ENCODE results near the gene CERS4.
"Not testable (repeated sequence)": the region's sequence is repeated elsewhere in the genome, so short reads cannot be mapped to it uniquely, and the experiment has no call there.

Gene CERS4

GRCh38 chr19:8244442-8244841 lies 35.3 kb downstream of the CERS4 start:
- Histone ChIP-seq H3K36me3 (ENCODE audit: control insufficient read depth in 4 of 4, insufficient read depth in 4 of 4, low read length in 3 of 4) (peaks cover 0 to 9% (median 1%) of the 10 kb centered on the region in 4 experiments), H3K4me3 (ENCODE audit: control insufficient read depth in 1 of 7, extremely low read depth in 1 of 7, insufficient read depth in 4 of 7, low read depth in 2 of 7, low read length in 6 of 7) (no peak overlapping the region), H3K9me3 (ENCODE audit: control extremely low read depth in 1 of 5, control insufficient read depth in 4 of 5, insufficient read depth in 2 of 5, low read depth in 1 of 5, low read length in 4 of 5) (peaks cover 0 to 8% (median 6%) of the 10 kb centered on the region in 5 experiments), H3K4me1 (ENCODE audit: control extremely low read depth in 1 of 4, control insufficient read depth in 4 of 4, insufficient read depth in 4 of 4, low read length in 3 of 4) (peaks cover 0 to 34% (median 30%) of the 10 kb centered on the region in 4 experiments), H3K27me3 (replicated peaks in 2 of 5; ENCODE audit: control insufficient read depth in 4 of 5, insufficient read depth in 5 of 5, low read length in 4 of 5) (no peaks in the 10 kb centered on the region), H3K27ac (ENCODE audit: insufficient read depth in 1 of 2, low read depth in 1 of 2, low read length in 2 of 2, poor library complexity in 1 of 2, severe bottlenecking in 2 of 2) (no peak overlapping the region)
- WGBS (ENCODE audit: insufficient coverage), result 80% methylated on average over 1 of the region's 3 CpGs
- ChIA-PET POLR2A (no interaction called here), CTCF (no interaction called here)
- no peak for DNase-seq

- H3K36me3 ChIP-seq (ENCODE audit: control insufficient read depth in 4 of 4, insufficient read depth in 4 of 4, low read length in 3 of 4), result peaks cover 0 to 8% (median 1%) of the 10 kb centered on the region in 4 experiments
- WGBS (ENCODE audit: insufficient coverage), result 97% methylated on average over 6 of the region's 11 CpGs
- DNase-seq, result no peak
- peaks cover 0 to 5% (median 4%) of the 10 kb centered on the region in 5 experiments for H3K9me3 ChIP-seq (ENCODE audit: control extremely low read depth in 1 of 5, control insufficient read depth in 4 of 5, insufficient read depth in 2 of 5, low read depth in 1 of 5, low read length in 4 of 5)
- CTCF ChIA-PET, result interaction anchor here (1.1 kb wide), 1 partner anchor 226 kb away, joined by 3 read pairs; no protein-coding TSS in a partner anchor
- H3K4me3 ChIP-seq (ENCODE audit: control insufficient read depth in 1 of 7, extremely low read depth in 1 of 7, insufficient read depth in 4 of 7, low read depth in 2 of 7, low read length in 6 of 7), result no peak overlapping the region
- peaks cover 0 to 18% (median 15%) of the 10 kb centered on the region in 4 experiments for H3K4me1 ChIP-seq (ENCODE audit: control extremely low read depth in 1 of 4, control insufficient read depth in 4 of 4, insufficient read depth in 4 of 4, low read length in 3 of 4)
- H3K27me3 ChIP-seq (replicated peaks in 2 of 5; ENCODE audit: control insufficient read depth in 4 of 5, insufficient read depth in 5 of 5, low read length in 4 of 5), result no peaks in the 10 kb centered on the region
- POLR2A ChIA-PET, result no interaction called here
- H3K27ac ChIP-seq (ENCODE audit: insufficient read depth in 1 of 2, low read depth in 1 of 2, low read length in 2 of 2, poor library complexity in 1 of 2, severe bottlenecking in 2 of 2), result no peak overlapping the region
Measured at GRCh38 chr19:8245869-8246835, 37.0 kb downstream of the CERS4 start.

DNA sequence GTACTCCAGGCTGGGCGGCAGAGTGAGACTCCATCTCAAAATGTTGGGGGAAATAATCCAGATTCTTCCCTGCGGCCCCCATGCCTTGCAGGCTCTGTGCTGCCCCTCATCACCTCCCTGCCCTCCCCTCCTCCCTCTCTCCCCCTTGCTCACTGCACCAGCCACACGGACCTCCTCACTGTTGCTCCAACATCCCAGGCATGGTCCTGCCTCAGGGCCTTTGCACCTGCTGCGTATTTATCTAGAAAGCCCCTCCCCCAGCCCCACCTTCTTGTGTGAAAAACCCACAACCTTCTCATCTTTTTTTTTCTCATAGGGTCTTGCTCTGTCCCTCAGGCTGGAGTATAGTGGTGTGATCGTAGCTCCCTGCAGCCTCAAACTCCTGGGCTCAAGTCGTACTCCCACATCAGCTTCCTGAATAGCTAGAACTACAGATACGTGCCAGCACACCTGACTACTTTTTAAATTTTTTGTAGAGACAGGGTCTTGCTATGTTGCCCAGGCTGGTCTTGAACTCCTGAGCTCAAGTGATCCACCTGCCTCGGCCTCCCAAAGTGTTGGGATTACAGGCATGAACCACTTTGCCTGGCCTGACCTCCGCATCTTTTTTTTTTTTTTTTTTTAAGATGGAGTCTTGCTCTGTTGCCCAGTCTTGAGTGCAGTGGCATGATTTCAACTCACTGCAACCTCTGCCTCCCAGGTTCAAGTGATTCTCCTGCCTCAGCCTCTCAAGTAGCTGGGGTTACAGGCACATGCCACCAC lies 38.1 kb downstream of the CERS4 start:
- DNase-seq; H3K36me3 ChIP-seq (ENCODE audit: control insufficient read depth in 4 of 4, insufficient read depth in 4 of 4, low read length in 3 of 4); POLR2A ChIA-PET; H3K9me3 ChIP-seq (ENCODE audit: control extremely low read depth in 1 of 5, control insufficient read depth in 4 of 5, insufficient read depth in 2 of 5, low read depth in 1 of 5, low read length in 4 of 5); H3K4me1 ChIP-seq (ENCODE audit: control extremely low read depth in 1 of 4, control insufficient read depth in 4 of 4, insufficient read depth in 4 of 4, low read length in 3 of 4); CTCF ChIA-PET; H3K4me3 ChIP-seq (ENCODE audit: control insufficient read depth in 1 of 7, extremely low read depth in 1 of 7, insufficient read depth in 4 of 7, low read depth in 2 of 7, low read length in 6 of 7); H3K27me3 ChIP-seq (replicated peaks in 2 of 5; ENCODE audit: control insufficient read depth in 4 of 5, insufficient read depth in 5 of 5, low read length in 4 of 5); H3K27ac ChIP-seq (ENCODE audit: insufficient read depth in 1 of 2, low read depth in 1 of 2, low read length in 2 of 2, poor library complexity in 1 of 2, severe bottlenecking in 2 of 2): not testable (repeated sequence)
- WGBS (ENCODE audit: insufficient coverage), result 98% methylated on average over 3 of the region's 9 CpGs

DNA sequence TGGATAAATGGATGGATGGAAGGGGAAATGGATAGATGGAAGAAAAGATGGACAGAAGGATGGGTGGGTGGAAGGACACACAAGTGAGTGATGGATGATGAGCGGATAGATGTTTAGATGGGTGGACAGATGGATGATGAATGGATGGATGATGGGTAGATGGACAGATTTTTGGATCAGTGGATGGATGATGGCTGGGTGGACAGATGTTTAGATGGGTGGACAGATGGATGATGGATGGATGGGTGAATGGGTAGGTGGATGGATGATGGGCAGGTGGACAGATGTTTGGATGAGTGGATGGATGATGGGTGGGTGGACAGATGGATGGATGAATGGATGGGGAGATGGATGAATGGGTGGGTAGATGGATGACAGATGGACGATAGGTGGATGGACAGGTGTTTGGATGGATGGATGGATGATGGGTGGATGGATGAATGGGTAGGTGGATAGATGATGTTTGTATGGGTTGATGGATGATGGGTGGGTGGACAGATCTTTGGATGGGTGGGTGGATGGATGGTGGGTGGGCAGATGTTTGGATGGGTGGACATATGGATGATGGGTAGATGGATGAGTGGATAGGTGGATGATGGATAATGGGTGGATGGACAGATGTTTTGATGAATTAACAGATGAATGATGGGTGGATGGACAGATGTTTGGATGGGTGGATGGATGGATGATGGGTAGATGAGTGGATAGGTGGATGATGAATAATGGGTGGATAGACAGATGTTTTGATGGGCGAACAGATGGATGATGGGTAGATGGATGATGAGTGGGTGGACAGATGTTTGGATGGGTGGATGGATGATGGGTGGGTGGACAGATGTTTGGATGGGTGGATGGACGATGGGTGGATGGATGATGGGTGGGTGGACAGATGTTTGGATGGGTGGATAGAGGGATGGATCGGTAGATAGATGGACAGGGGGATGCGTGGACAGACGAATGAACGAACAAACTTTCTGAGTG lies 39.5 kb downstream of the CERS4 start:
- Histone ChIP-seq H3K4me1 (ENCODE audit: control extremely low read depth in 1 of 4, control insufficient read depth in 4 of 4, insufficient read depth in 4 of 4, low read length in 3 of 4) (no peaks in the 10 kb centered on the region), H3K27me3 (replicated peaks in 2 of 5; ENCODE audit: control insufficient read depth in 4 of 5, insufficient read depth in 5 of 5, low read length in 4 of 5) (no peaks in the 10 kb centered on the region), H3K27ac (ENCODE audit: insufficient read depth in 1 of 2, low read depth in 1 of 2, low read length in 2 of 2, poor library complexity in 1 of 2, severe bottlenecking in 2 of 2) (no peak overlapping the region), H3K36me3 (ENCODE audit: control insufficient read depth in 4 of 4, insufficient read depth in 4 of 4, low read length in 3 of 4) (peaks cover 0 to 2% (median 0%) of the 10 kb centered on the region in 4 experiments), H3K4me3 (ENCODE audit: control insufficient read depth in 1 of 7, extremely low read depth in 1 of 7, insufficient read depth in 4 of 7, low read depth in 2 of 7, low read length in 6 of 7) (no peak overlapping the region), H3K9me3 (ENCODE audit: control extremely low read depth in 1 of 5, control insufficient read depth in 4 of 5, insufficient read depth in 2 of 5, low read depth in 1 of 5, low read length in 4 of 5) (no peaks in the 10 kb centered on the region)
- ChIA-PET POLR2A (no interaction called here), CTCF (interaction anchor here (0.6 kb wide), 1 partner anchor 38 kb away, joined by 3 read pairs; no protein-coding TSS in a partner anchor)
- WGBS (ENCODE audit: insufficient coverage), result 96% methylated on average over 7 of the region's 8 CpGs
- DNase-seq, result no peak

DNA sequence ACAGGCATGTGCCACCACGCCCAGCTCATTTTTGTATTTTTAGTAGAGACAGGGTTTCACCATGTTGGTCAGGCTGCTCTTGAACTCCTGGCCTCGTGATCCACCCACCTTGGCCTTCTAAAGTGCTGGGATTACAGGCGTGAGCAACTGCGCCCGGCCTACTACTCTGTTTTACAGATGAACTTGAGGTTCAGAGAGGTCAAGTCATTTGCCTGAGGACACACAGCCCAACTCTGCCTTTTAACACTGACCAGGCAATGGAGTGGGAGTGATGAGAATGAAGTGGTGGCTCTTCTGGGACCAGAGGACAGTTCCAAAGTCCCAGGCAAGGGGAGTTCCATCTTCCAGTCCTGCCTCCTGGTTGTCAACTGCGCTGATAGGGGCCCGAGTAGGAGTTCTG lies 41.4 kb downstream of the CERS4 start:
- H3K27me3 ChIP-seq (replicated peaks in 2 of 5; ENCODE audit: control insufficient read depth in 4 of 5, insufficient read depth in 5 of 5, low read length in 4 of 5), result no peaks in the 10 kb centered on the region
- H3K4me1 ChIP-seq (ENCODE audit: control extremely low read depth in 1 of 4, control insufficient read depth in 4 of 4, insufficient read depth in 4 of 4, low read length in 3 of 4), result no peaks in the 10 kb centered on the region
- H3K36me3 ChIP-seq (ENCODE audit: control insufficient read depth in 4 of 4, insufficient read depth in 4 of 4, low read length in 3 of 4), result peaks cover 0 to 15% (median 0%) of the 10 kb centered on the region in 4 experiments
- no peaks in the 10 kb centered on the region for H3K9me3 ChIP-seq (ENCODE audit: control extremely low read depth in 1 of 5, control insufficient read depth in 4 of 5, insufficient read depth in 2 of 5, low read depth in 1 of 5, low read length in 4 of 5)
- ChIA-PET POLR2A (no interaction called here), CTCF (interaction anchor here (2.7 kb wide), 1 partner anchor 307 kb away, joined by 11 read pairs; the partner anchor contains the start of gene TIMM44)
- H3K27ac ChIP-seq (ENCODE audit: insufficient read depth in 1 of 2, low read depth in 1 of 2, low read length in 2 of 2, poor library complexity in 1 of 2, severe bottlenecking in 2 of 2), result no peak overlapping the region
- no peak overlapping the region for H3K4me3 ChIP-seq (ENCODE audit: control insufficient read depth in 1 of 7, extremely low read depth in 1 of 7, insufficient read depth in 4 of 7, low read depth in 2 of 7, low read length in 6 of 7)
- WGBS (ENCODE audit: insufficient coverage), result 98% methylated on average over 5 of the region's 7 CpGs
- no peak for DNase-seq

DNA sequence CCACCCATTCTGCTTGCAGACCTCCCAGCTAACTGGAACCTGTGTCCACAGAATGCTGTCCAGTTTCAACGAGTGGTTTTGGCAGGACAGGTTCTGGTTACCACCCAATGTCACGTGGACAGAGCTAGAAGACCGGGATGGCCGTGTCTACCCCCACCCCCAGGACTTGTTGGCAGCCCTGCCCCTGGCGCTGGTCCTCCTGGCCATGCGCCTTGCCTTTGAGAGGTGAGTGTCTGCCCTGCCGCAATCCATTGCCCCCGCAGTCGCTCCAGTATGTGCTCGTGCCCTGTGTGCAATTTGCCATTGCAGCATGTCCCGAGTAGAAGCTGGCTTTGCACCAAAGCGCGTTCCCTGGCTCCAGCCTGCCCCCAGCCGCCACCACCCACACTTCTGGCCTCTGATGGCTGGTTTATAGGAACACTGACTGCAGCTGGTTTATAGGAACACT lies 41.9 kb downstream of the CERS4 start:
- H3K27me3 ChIP-seq (replicated peaks in 2 of 5; ENCODE audit: control insufficient read depth in 4 of 5, insufficient read depth in 5 of 5, low read length in 4 of 5), result no peaks in the 10 kb centered on the region
- WGBS (ENCODE audit: insufficient coverage), result 97% methylated on average over 14 of the region's 14 CpGs
- no peaks in the 10 kb centered on the region for H3K4me1 ChIP-seq (ENCODE audit: control extremely low read depth in 1 of 4, control insufficient read depth in 4 of 4, insufficient read depth in 4 of 4, low read length in 3 of 4)
- peaks cover 0 to 20% (median 2%) of the 10 kb centered on the region in 4 experiments for H3K36me3 ChIP-seq (ENCODE audit: control insufficient read depth in 4 of 4, insufficient read depth in 4 of 4, low read length in 3 of 4)
- no peak overlapping the region for H3K4me3 ChIP-seq (ENCODE audit: control insufficient read depth in 1 of 7, extremely low read depth in 1 of 7, insufficient read depth in 4 of 7, low read depth in 2 of 7, low read length in 6 of 7)
- POLR2A ChIA-PET, result no interaction called here
- H3K9me3 ChIP-seq (ENCODE audit: control extremely low read depth in 1 of 5, control insufficient read depth in 4 of 5, insufficient read depth in 2 of 5, low read depth in 1 of 5, low read length in 4 of 5), result no peaks in the 10 kb centered on the region
- CTCF ChIA-PET, result interaction anchor here (1.5 to 2.7 kb wide), 2 partner anchors 97 to 307 kb away, joined by 5 to 11 read pairs; partner anchors contain the start of gene TIMM44
- H3K27ac ChIP-seq (ENCODE audit: insufficient read depth in 1 of 2, low read depth in 1 of 2, low read length in 2 of 2, poor library complexity in 1 of 2, severe bottlenecking in 2 of 2), result no peak overlapping the region
- no peak for DNase-seq
